Measurements from ENCODE around the gene TCF21. TPM values are rescaled to one million over a fixed set of nuclear protein-coding genes. Genes with fewer than 3 reads are reported as not detected.

TCF21 gene
- total and polyA plus RNA-seq, 2 of the 4 experiments (the other 2 are of a cell fraction) = 6.6 to 10.0 TPM

DNA sequence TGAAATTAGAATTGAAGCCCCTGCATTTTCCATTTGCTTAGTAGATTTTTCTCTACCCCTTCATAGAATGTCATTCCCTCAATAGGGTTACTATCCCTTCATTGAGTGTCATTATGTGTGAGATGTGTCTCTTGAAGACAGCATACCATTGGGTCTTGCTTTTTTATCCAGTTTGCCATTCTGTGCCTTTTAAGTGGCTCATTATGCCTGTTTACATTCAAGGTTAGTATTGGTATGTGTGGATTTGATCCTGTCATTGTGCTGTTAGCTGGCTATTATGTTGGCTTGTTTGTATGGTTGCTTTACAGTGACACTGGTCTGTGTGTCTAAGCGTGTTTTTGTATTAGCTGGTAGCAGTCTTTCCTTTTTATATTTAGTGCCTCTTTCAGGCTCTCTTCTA lies 25.7 kb upstream of the TCF21 start:
- Histone ChIP-seq H3K9ac (ENCODE audit: low read depth, low read length) (no peak overlapping the region), H2BK20ac (ENCODE audit: low read depth, low read length) (no peak overlapping the region), H2AFZ (replicated peaks; ENCODE audit: low read length, poor library complexity) (no peak overlapping the region), H3K56ac (ENCODE audit: extremely low read depth, insufficient read depth, low read length) (no peak overlapping the region), H2BK15ac (ENCODE audit: low read depth, low read length) (no peak overlapping the region), H2BK120ac (ENCODE audit: low read depth, low read length) (no peak overlapping the region), H3K79me1 (ENCODE audit: low read depth in 1 of 2, low read length in 2 of 2) (no peaks in the 10 kb centered on the region), H3K4me1 (ENCODE audit: control insufficient read depth, insufficient read depth, low read length) (no peaks in the 10 kb centered on the region), H4K20me1 (ENCODE audit: insufficient read depth, low read length) (no peaks in the 10 kb centered on the region), H4K5ac (ENCODE audit: low read depth, low read length) (no peak overlapping the region), H3K18ac (ENCODE audit: low read depth, low read length) (no peak overlapping the region), H4K91ac (ENCODE audit: insufficient read depth, low read depth, low read length) (no peak overlapping the region), H3K36me3 (ENCODE audit: control insufficient read depth, insufficient read depth, low read length) (no peaks in the 10 kb centered on the region), H3K4me2 (ENCODE audit: low read depth, low read length) (no peak overlapping the region), H2AK5ac (ENCODE audit: low read depth, low read length) (no peak overlapping the region), H3K9me1 (ENCODE audit: insufficient read depth, low read length) (no peaks in the 10 kb centered on the region), H4K8ac (ENCODE audit: low read depth in 2 of 2, low read length in 2 of 2) (no peak overlapping the region), H3K27ac (ENCODE audit: insufficient read depth, low read length) (no peak overlapping the region), H3K23ac (ENCODE audit: low read depth, low read length) (no peak overlapping the region), H3K27me3 (ENCODE audit: control insufficient read depth, insufficient read depth, low read length) (no peaks in the 10 kb centered on the region), H3K9me3 (ENCODE audit: control insufficient read depth, insufficient read depth, low read length) (peaks cover 10% of the 10 kb centered on the region), H2BK5ac (ENCODE audit: low read depth, low read length, poor library complexity, severe bottlenecking) (no peak overlapping the region), H3K4me3 (ENCODE audit: insufficient read depth, low read depth, low read length) (no peak overlapping the region), H2AK9ac (replicated peaks; ENCODE audit: low read depth, low read length, poor library complexity) (no peak overlapping the region), H3K14ac (replicated peaks; ENCODE audit: low read depth, low read length) (no peak overlapping the region), H3K4ac (ENCODE audit: low read depth, low read length) (no peak overlapping the region)
- intact Hi-C loops (cut with micrococcal nuclease) (no loop called here), in situ Hi-C loops (cut with MboI; ENCODE audit: low sequenced_read_pairs) (no loop called here), dilution Hi-C loops (cut with HindIII; ENCODE audit: low sequenced_read_pairs, unreplicated experiment) (no loop called here)
- POLR2A ChIA-PET (ENCODE audit: unreplicated experiment) = no interaction called here
- BruUV-seq (replicated peaks) = no TSS peak
- ATAC-seq (ENCODE audit: low read depth) (no peak), DNase-seq (no peak)
- TF ChIP-seq SMC3 (IDR thresholded peaks at IDR 0.05; ENCODE audit: low read depth, low read length) (no peak), CHD1 (IDR thresholded peaks at IDR 0.05; ENCODE audit: low read depth, low read length) (no peak), RAD21 (IDR thresholded peaks at IDR 0.05; ENCODE audit: low read length) (no peak), CEBPB (IDR thresholded peaks at IDR 0.05; ENCODE audit: low read depth, low read length) (no peak), FOS (IDR thresholded peaks at IDR 0.05; ENCODE audit: low read depth, low read length) (no peak), NFE2L2 (IDR thresholded peaks at IDR 0.05; ENCODE audit: low read depth, low read length) (no peak), MXI1 (IDR thresholded peaks at IDR 0.05; ENCODE audit: borderline replicate concordance, low read depth, low read length) (no peak), MAZ (IDR thresholded peaks at IDR 0.05; ENCODE audit: borderline replicate concordance, low read depth, low read length) (no peak), MAFK (IDR thresholded peaks at IDR 0.05; ENCODE audit: low read depth, low read length) (no peak), BHLHE40 (IDR thresholded peaks at IDR 0.05; ENCODE audit: low read depth, low read length) (no peak), RCOR1 (IDR thresholded peaks at IDR 0.05; ENCODE audit: insufficient replicate concordance, low read length) (no peak), ELK1 (IDR thresholded peaks at IDR 0.05; ENCODE audit: borderline replicate concordance, low read depth, low read length) (no peak), POLR2A (IDR thresholded peaks at IDR 0.05; ENCODE audit: low read depth, low read length) (no peak), RFX5 (IDR thresholded peaks at IDR 0.05; ENCODE audit: low read depth, low read length) (no peak)
- TF ChIP-seq, protein P1, sequence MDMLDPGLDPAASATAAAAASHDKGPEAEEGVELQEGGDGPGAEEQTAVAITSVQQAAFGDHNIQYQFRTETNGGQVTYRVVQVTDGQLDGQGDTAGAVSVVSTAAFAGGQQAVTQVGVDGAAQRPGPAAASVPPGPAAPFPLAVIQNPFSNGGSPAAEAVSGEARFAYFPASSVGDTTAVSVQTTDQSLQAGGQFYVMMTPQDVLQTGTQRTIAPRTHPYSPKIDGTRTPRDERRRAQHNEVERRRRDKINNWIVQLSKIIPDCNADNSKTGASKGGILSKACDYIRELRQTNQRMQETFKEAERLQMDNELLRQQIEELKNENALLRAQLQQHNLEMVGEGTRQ (IDR thresholded peaks at IDR 0.05; ENCODE audit: low read depth, low read length) = no peak
- TF ChIP-seq, protein P2, sequence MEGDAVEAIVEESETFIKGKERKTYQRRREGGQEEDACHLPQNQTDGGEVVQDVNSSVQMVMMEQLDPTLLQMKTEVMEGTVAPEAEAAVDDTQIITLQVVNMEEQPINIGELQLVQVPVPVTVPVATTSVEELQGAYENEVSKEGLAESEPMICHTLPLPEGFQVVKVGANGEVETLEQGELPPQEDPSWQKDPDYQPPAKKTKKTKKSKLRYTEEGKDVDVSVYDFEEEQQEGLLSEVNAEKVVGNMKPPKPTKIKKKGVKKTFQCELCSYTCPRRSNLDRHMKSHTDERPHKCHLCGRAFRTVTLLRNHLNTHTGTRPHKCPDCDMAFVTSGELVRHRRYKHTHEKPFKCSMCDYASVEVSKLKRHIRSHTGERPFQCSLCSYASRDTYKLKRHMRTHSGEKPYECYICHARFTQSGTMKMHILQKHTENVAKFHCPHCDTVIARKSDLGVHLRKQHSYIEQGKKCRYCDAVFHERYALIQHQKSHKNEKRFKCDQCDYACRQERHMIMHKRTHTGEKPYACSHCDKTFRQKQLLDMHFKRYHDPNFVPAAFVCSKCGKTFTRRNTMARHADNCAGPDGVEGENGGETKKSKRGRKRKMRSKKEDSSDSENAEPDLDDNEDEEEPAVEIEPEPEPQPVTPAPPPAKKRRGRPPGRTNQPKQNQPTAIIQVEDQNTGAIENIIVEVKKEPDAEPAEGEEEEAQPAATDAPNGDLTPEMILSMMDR (conservative IDR thresholded peaks at IDR 0.05; ENCODE audit: low read depth, low read length) = no peak
- CTCF ChIA-PET = no interaction called here
- WGBS, 2 experiments (ENCODE audit: extremely low coverage in 2 of 2, insufficient read length in 1 of 2) = no CpG with 5 or more reads among the region's 1 CpG

All from IMR-90 (cell line).